Measurements from ENCODE around the gene SPDYA. TPM values are rescaled to one million over a fixed set of nuclear protein-coding genes. Genes with fewer than 3 reads are reported as not detected.

The SPDYA gene
- total RNA-seq, 1 experiment from 2014 or later, result 1.2 TPM

DNA sequence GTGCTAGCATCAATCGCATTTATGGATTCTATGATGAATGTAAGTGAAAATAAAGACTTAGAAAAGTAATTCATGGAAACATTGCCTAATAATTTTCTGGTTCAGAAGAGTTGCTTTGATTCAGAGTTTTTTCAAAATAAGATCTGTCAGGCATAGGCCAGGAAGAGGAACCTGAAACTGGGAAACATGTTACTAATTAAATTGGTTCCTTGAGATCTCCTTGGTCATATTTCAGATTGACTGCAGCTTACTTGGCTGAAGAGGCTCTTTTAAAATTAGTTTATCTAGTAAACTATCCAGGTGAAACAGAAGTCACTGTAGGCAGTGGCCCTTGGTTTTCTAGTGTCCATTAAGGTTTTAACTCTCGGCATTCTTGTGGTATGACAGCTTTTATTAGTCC lies 31.6 kb upstream of the SPDYA start (continued):
- TF ChIP-seq, protein P1, sequence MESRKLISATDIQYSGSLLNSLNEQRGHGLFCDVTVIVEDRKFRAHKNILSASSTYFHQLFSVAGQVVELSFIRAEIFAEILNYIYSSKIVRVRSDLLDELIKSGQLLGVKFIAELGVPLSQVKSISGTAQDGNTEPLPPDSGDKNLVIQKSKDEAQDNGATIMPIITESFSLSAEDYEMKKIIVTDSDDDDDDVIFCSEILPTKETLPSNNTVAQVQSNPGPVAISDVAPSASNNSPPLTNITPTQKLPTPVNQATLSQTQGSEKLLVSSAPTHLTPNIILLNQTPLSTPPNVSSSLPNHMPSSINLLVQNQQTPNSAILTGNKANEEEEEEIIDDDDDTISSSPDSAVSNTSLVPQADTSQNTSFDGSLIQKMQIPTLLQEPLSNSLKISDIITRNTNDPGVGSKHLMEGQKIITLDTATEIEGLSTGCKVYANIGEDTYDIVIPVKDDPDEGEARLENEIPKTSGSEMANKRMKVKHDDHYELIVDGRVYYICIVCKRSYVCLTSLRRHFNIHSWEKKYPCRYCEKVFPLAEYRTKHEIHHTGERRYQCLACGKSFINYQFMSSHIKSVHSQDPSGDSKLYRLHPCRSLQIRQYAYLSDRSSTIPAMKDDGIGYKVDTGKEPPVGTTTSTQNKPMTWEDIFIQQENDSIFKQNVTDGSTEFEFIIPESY (IDR thresholded peaks at IDR 0.05; ENCODE audit: extremely low read depth, insufficient replicate concordance, low read length), result no peak

DNA sequence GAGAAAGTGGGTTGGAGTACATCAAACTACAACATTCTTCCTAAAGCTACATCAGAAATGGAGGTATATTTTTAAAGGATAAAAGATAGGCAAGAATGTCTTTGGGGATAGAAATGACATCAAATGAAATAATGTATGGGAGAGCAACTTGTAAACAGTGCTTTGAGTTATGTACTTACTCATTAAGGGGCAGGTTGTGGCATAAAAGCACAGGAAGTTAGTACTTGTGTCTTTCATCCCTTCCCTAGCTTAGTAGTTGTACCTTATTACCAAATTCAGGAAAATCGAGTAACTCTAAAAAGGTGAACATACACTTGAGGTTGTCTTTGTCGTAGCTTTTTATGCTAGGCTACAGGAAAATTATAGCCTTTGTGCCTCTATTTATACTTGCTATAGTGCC lies 30.1 kb upstream of the SPDYA start:
- H3K79me2 ChIP-seq (ENCODE audit: insufficient read depth, low read length), result peaks cover 57% of the 10 kb centered on the region
- ATAC-seq (no peak), DNase-seq (ENCODE audit: low read depth, low spot score) (no peak)
- H4K20me1 ChIP-seq (ENCODE audit: insufficient read depth), result no peaks in the 10 kb centered on the region
- no peaks in the 10 kb centered on the region for H3K27me3 ChIP-seq (ENCODE audit: insufficient read depth, low read length)
- CTCF ChIA-PET, result no interaction called here
- H3K4me2 ChIP-seq (ENCODE audit: low read length), result no peak overlapping the region
- no peak overlapping the region for H3K4me3 ChIP-seq (replicated peaks in 1 of 2; ENCODE audit: low read depth in 1 of 2, low read length in 2 of 2)
- TF ChIP-seq POLR2AphosphoS5 (IDR thresholded peaks at IDR 0.05; ENCODE audit: low read depth, low read length) (no peak), SIN3A (IDR thresholded peaks at IDR 0.05; ENCODE audit: low read depth) (no peak), ZFX (IDR thresholded peaks at IDR 0.05) (no peak), JUND (IDR thresholded peaks at IDR 0.05) (no peak), YY1 (IDR thresholded peaks at IDR 0.05; ENCODE audit: extremely low read depth, insufficient replicate concordance, low read depth, low read length) (no peak), CBX3 (IDR thresholded peaks at IDR 0.05; ENCODE audit: low read depth) (no peak), POLR2A (IDR thresholded peaks at IDR 0.05; ENCODE audit: borderline replicate concordance, extremely low read depth, insufficient read depth, insufficient read length) (no peak), ZNF274 (IDR thresholded peaks at IDR 0.05; ENCODE audit: low read depth, low read length) (no peak), EGR1 (IDR thresholded peaks at IDR 0.05; ENCODE audit: low read depth) (no peak), SRF (IDR thresholded peaks at IDR 0.05; ENCODE audit: low read depth) (no peak), EZH2phosphoT487 (IDR thresholded peaks at IDR 0.05; ENCODE audit: borderline replicate concordance) (no peak), CEBPB (IDR thresholded peaks at IDR 0.05; ENCODE audit: low read depth) (no peak), RAD21 (IDR thresholded peaks at IDR 0.05; ENCODE audit: low read depth) (no peak), EZH2 (IDR thresholded peaks at IDR 0.05) (no peak)
- TF ChIP-seq, protein P2, sequence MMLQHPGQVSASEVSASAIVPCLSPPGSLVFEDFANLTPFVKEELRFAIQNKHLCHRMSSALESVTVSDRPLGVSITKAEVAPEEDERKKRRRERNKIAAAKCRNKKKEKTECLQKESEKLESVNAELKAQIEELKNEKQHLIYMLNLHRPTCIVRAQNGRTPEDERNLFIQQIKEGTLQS (IDR thresholded peaks at IDR 0.05), result no peak
- no peaks in the 10 kb centered on the region for H3K9me2 ChIP-seq (ENCODE audit: insufficient read depth)
- intact Hi-C loops (cut with micrococcal nuclease), result no loop called here
- no peak overlapping the region for H3K9ac ChIP-seq (ENCODE audit: low read length)
- RAD21 ChIA-PET (ENCODE audit: low non-redundant PET in 1 of 2, low total read pairs in 2 of 2, uncharacterized antibody in 2 of 2, unreplicated experiment in 2 of 2), result no interaction called here
- POLR2A ChIA-PET, result no interaction called here
- BruUV-seq (replicated peaks), result no TSS peak
- H3K9me3 ChIP-seq (ENCODE audit: control insufficient read depth in 1 of 2, insufficient read depth in 1 of 2, low read depth in 1 of 2, low read length in 2 of 2), result no peaks in the 10 kb centered on the region
- peaks cover 31 to 49% of the 10 kb centered on the region in 2 experiments; a peak in 3 of 4 replicates for H3K36me3 ChIP-seq (ENCODE audit: control insufficient read depth in 1 of 2, insufficient read depth in 2 of 2, low read length in 2 of 2)
- no peak overlapping the region for H3K27ac ChIP-seq (ENCODE audit: low read depth, low read length)
- no peaks in the 10 kb centered on the region for H3K4me1 ChIP-seq (ENCODE audit: control insufficient read depth in 1 of 2, insufficient read depth in 2 of 2, low read length in 2 of 2)
- H2AFZ ChIP-seq (ENCODE audit: low read depth, low read length, poor library complexity, severe bottlenecking), result no peak overlapping the region
